ENCODE results near the gene ZNF804A.

The ZNF804A gene

GRCh38 chr2:184611361-184612085 lies 13.2 kb downstream of the ZNF804A start:
- no peak for DNase-seq

GRCh38 chr2:184620367-184620766 lies 22.0 kb downstream of the ZNF804A start:
- DNase-seq, result no peak

GRCh38 chr2:184624311-184624710 lies 26.0 kb downstream of the ZNF804A start:
- no peak for DNase-seq

GRCh38 chr2:184628051-184628450 lies 29.7 kb downstream of the ZNF804A start:
- no peak for DNase-seq

- DNase-seq, result no peak
Measured at GRCh38 chr2:184633726-184634125, 35.4 kb downstream of the ZNF804A start.

- DNase-seq, result no peak
Measured at GRCh38 chr2:184637781-184638180, 39.5 kb downstream of the ZNF804A start.

- DNase-seq, result no peak
Measured at GRCh38 chr2:184644685-184645084, 46.4 kb downstream of the ZNF804A start.

GRCh38 chr2:184646177-184646576 lies 47.8 kb downstream of the ZNF804A start:
- no peak for DNase-seq

- no peak for DNase-seq
Measured at GRCh38 chr2:184646593-184646992, 48.3 kb downstream of the ZNF804A start.

GRCh38 chr2:184654945-184655344 lies 56.6 kb downstream of the ZNF804A start:
- no peak for DNase-seq

- no peak for DNase-seq
Measured at GRCh38 chr2:184677171-184677570, 78.8 kb downstream of the ZNF804A start.

GRCh38 chr2:184679219-184680018 lies 81.1 kb downstream of the ZNF804A start:
- DNase-seq, result no peak

GRCh38 chr2:184680825-184681224 lies 82.5 kb downstream of the ZNF804A start:
- no peak for DNase-seq

- no peak for DNase-seq
Measured at GRCh38 chr2:184681642-184682321, 83.5 kb downstream of the ZNF804A start.

GRCh38 chr2:184683911-184684310 lies 85.6 kb downstream of the ZNF804A start:
- no peak for DNase-seq

- no peak for DNase-seq
Measured at GRCh38 chr2:184685999-184686841, 87.9 kb downstream of the ZNF804A start.

- no peak for DNase-seq
Measured at GRCh38 chr2:184689638-184690037, 91.3 kb downstream of the ZNF804A start.

- no peak for DNase-seq
Measured at GRCh38 chr2:184692141-184692734, 93.9 kb downstream of the ZNF804A start.

GRCh38 chr2:184696644-184697043 lies 98.3 kb downstream of the ZNF804A start:
- DNase-seq, result no peak

GRCh38 chr2:184698476-184698875 lies 100.1 kb downstream of the ZNF804A start:
- DNase-seq, result no peak

- no peak for DNase-seq
Measured at GRCh38 chr2:184721881-184722280, 123.6 kb downstream of the ZNF804A start.

GRCh38 chr2:184727813-184728212 lies 129.5 kb downstream of the ZNF804A start:
- DNase-seq, result no peak

Measured in stimulated activated CD4-positive, alpha-beta T cell treated with anti-CD3 and anti-CD28 coated beads, Interleukin-12 subunit alpha, Interleukin-12 subunit beta, amount 100 ng/mL, for 4 hours (primary cell).